Mesothelial cell of epicardium (in vitro differentiated cells): Measurements from ENCODE around the gene ASPG. TPM values are rescaled to one million over a fixed set of nuclear protein-coding genes. Genes with fewer than 3 reads are reported as not detected.

Experiments
- DNase-seq, 2 experiments: peaks; one replicate each; pipeline ENCODE4 v3.0.0; 2021; ENCODE audit warnings: low spot score in 2 of 2; ENCODE audit not compliant: unreplicated experiment in 2 of 2
- H3K27ac Mint-ChIP-seq: 2 replicates; pipeline ENCODE4 v1.8.0; 2021; ENCODE audit warnings: mixed read lengths
- H3K27me3 Mint-ChIP-seq: 2 replicates; pipeline ENCODE4 v1.8.0; 2021; ENCODE audit warnings: low read depth, mixed read lengths
- H3K36me3 Mint-ChIP-seq: 2 replicates; pipeline ENCODE4 v1.8.0; 2021; ENCODE audit warnings: mixed read lengths
- H3K4me1 Mint-ChIP-seq: 2 replicates; pipeline ENCODE4 v1.8.0; 2021; ENCODE audit warnings: mixed read lengths
- H3K4me3 Mint-ChIP-seq: 2 replicates; pipeline ENCODE4 v1.8.0; 2021; ENCODE audit warnings: mild to moderate bottlenecking, moderate library complexity, mixed read lengths
- H3K9me3 Mint-ChIP-seq: 2 replicates; pipeline ENCODE4 v1.8.0; 2021; ENCODE audit warnings: mixed read lengths
- total RNA-seq: library from RNA; stranded (reverse); gene quantifications from 3 replicates; pipeline ENCODE4 v1.2.1, GENCODE V29; 2021
- TF ChIP-seq, protein P1 (sequence below): fragments of 200-600 bp; sonication (generic); IDR thresholded peaks from one replicate; pipeline ENCODE4 v1.5.0; 2021; ENCODE audit warnings: antibody characterized with exemption; ENCODE audit not compliant: unreplicated experiment

The ASPG gene
- total RNA-seq, 1 donor from 2014 or later: 3.3 TPM

DNA sequence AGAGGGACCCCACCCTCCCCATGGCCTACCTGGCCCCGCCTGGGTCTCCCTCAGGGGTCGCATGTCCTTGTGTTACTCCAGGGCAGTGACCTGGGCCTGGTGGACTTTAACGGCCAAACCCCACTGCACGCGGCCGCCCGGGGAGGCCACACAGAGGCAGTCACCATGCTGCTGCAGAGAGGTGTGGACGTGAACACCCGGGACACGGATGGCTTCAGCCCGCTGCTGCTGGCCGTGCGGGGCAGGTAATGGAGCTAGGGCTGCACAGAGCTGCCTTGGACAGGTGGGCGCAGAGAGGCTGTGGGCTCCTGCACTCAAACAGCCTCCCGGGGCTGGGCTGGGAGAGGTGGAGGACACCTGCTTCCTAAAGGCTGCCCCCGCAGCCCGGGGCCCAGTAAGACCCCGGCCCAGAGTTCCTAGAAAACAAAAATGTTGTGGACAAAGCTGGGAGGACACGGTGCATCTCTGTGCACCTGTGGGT lies 21.6 kb downstream of the ASPG start:
- peak; percentile 18 to 36 for DNase-seq
- TF ChIP-seq, protein P1, sequence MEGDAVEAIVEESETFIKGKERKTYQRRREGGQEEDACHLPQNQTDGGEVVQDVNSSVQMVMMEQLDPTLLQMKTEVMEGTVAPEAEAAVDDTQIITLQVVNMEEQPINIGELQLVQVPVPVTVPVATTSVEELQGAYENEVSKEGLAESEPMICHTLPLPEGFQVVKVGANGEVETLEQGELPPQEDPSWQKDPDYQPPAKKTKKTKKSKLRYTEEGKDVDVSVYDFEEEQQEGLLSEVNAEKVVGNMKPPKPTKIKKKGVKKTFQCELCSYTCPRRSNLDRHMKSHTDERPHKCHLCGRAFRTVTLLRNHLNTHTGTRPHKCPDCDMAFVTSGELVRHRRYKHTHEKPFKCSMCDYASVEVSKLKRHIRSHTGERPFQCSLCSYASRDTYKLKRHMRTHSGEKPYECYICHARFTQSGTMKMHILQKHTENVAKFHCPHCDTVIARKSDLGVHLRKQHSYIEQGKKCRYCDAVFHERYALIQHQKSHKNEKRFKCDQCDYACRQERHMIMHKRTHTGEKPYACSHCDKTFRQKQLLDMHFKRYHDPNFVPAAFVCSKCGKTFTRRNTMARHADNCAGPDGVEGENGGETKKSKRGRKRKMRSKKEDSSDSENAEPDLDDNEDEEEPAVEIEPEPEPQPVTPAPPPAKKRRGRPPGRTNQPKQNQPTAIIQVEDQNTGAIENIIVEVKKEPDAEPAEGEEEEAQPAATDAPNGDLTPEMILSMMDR: no peak
- Mint-ChIP-seq H3K4me3 (no peak overlapping the region), H3K4me1 (peaks cover 11% of the 10 kb centered on the region), H3K36me3 (no peaks in the 10 kb centered on the region), H3K9me3 (no peaks in the 10 kb centered on the region), H3K27ac (no peak overlapping the region), H3K27me3 (peaks cover 4% of the 10 kb centered on the region)

DNA sequence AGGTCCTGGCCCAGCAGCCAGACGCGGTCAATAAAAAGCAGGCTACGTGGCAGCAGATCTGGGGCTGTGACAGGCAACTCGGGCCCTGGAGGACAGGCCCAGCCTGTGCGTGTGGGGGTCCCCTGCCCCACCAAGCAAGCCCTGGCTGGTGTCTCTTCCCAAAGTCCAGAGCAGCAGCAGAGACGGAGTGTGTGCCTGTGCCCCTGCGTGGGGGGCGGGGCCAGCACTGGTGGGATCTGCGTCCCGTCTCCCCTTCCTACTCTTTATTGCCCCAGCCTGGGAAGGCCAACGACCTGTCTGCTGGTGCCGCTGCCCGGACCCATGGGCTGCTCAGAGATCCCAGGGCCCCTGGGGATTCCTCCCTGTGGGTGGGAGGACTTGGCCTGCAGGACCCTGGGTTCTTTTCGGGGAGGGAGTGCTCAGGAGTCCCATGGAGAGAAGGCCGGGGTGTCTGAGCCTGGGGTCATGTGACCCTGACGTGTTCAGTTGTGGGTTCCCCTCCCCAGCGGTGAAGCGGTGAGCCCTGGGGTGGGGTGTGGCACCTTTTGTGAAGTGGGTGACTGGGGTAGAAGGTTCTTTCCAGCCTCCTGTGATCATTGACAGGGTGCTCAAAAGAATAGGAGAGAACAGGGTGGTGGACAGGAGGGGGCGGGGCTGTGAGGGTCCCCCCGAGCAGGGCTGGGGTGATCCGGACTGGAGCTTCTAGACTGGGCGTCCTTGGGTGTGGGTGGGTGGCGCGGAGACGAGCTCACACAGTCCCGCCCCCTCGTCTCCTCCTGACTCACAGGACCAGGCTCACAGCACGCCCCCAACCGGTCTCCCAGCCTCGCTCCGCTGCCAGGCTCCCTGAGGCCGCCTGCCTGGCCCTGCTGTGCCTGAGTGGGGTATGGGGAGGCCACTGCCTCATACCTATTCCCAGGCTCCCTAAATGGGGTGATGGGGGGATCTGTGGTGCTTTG lies 22.4 kb downstream of the ASPG start:
- TF ChIP-seq, protein P1: no peak
- H3K27me3 Mint-ChIP-seq: peaks cover 4% of the 10 kb centered on the region
- DNase-seq: peak; percentile 20 to 38

DNA sequence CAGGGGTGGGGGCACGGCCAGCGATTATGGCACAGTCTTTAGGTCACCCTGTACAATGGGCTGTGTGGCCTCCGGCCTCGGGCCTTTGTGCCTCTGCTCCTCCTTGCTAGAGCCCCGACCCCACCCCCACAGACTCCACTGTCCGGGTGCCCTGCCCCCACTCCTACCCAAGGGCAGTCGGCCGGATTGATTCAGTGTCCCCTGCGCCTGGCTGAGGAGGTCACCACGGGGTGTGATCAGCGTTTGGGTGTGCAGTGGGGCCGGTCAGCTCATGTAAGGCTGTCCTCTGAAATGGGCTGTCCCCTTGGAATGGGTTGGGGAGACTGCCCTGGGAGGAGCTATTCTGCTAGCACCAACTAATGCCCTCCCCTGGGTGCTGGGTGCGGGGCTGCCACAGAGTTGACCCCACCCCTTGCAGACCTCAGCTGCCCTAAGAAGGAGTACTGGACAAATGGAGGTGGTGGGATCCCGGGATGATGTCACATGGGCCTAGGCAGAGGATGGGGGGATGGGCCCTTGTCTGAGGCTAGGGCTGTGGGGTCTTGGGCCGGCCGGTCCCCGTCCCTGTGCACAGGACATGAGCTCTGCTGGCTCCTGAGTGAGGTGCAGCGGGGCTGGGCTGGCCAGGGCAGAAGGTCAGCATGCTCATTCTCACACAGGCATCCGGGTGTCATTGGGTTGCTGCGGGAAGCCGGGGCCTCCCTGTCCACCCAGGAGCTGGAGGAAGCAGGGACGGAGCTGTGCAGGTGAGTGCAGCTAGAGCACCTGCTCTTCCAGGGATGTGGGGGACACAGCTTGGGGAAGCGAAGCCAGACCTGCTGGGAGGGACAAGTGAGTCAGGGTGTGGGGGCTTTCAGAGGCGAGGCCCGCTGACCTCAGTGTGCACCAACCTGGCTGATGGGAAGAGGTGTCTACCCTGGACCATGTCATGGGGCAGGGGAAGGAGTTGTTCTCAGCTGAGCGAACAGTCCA lies 23.4 kb downstream of the ASPG start:
- H3K9me3 Mint-ChIP-seq: no peaks in the 10 kb centered on the region
- H3K4me3 Mint-ChIP-seq: no peak overlapping the region
- peaks cover 11% of the 10 kb centered on the region for H3K4me1 Mint-ChIP-seq
- no peak overlapping the region for H3K27ac Mint-ChIP-seq
- H3K36me3 Mint-ChIP-seq: no peaks in the 10 kb centered on the region
- TF ChIP-seq, protein P1: no peak
- peak; percentile 11 to 30 for DNase-seq
- H3K27me3 Mint-ChIP-seq: peaks cover 4% of the 10 kb centered on the region

More for the DNA sequence above, 22.4 kb downstream of the ASPG start:
- Mint-ChIP-seq H3K27ac (no peak overlapping the region), H3K4me3 (no peak overlapping the region), H3K9me3 (no peaks in the 10 kb centered on the region), H3K36me3 (no peaks in the 10 kb centered on the region), H3K4me1 (peaks cover 11% of the 10 kb centered on the region)

DNA sequence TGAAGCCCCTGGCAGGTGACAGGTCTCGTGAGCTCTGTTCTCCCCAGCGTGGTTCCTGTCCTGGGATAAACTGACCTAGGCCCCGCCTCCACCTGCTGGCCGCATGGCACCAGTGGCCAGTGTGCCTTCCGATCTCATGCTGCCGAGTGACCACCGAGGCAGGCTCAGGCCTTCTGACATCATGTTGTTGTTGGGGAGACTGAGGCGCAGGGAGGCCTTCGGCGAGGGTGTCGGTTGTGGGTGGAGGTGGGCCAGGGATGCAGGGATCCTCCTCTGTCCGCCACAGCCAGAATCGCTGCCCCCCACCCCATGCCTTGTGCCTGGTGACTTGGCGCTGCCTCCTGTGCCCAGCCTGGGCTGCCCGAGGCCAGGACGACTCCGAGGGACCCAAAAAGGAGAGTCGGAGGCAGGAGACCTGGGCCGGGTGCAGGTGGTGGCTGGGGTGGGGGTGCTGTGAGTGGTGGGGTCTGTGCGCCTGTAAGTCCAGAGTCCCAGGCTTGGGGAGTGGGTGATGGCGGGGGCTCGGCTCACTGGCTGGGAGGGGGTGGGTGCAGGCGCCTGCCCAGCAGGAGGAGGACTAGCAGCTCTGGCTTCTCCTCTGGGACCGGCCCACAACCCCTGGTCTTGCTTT lies 24.3 kb downstream of the ASPG start:
- Mint-ChIP-seq H3K27me3 (peaks cover 11% of the 10 kb centered on the region), H3K9me3 (no peaks in the 10 kb centered on the region), H3K27ac (no peak overlapping the region), H3K36me3 (no peaks in the 10 kb centered on the region), H3K4me3 (no peak overlapping the region), H3K4me1 (peaks cover 11% of the 10 kb centered on the region)
- TF ChIP-seq, protein P1: no peak
- peak; percentile 12 to 28 for DNase-seq
